VCaP (cell line): ENCODE measurements around the gene ECHS1.

ENCODE experiments used
- H3K27ac ChIP-seq: fragments of 450-650 bp; 2 replicates; pipeline ENCODE4 v1.5.1; 2017
- CTCF ChIP-seq: fragments of 450-650 bp; conservative IDR thresholded peaks from 2 replicates; pipeline ENCODE4 v1.5.1; 2017; ENCODE audit warnings: mild to moderate bottlenecking, moderate library complexity

The ECHS1 gene

GRCh38 chr10:133353988-133354605, 19.1 kb downstream of the ECHS1 start:
- no peak overlapping the region for H3K27ac ChIP-seq
- no peak for TF ChIP-seq CTCF

- TF ChIP-seq CTCF: no peak
- H3K27ac ChIP-seq: no peak overlapping the region
Measured at GRCh38 chr10:133353202-133353959, 19.8 kb downstream of the ECHS1 start.

GRCh38 chr10:133351408-133352318, 21.5 kb downstream of the ECHS1 start:
- no peak for TF ChIP-seq CTCF
- no peak overlapping the region for H3K27ac ChIP-seq

GRCh38 chr10:133350950-133351329, 22.2 kb downstream of the ECHS1 start:
- H3K27ac ChIP-seq: no peak overlapping the region
- TF ChIP-seq CTCF: no peak

GRCh38 chr10:133350283-133350949, 22.7 kb downstream of the ECHS1 start:
- TF ChIP-seq CTCF: no peak
- H3K27ac ChIP-seq: no peak overlapping the region

- H3K27ac ChIP-seq: no peak overlapping the region
- no peak for TF ChIP-seq CTCF
Measured at GRCh38 chr10:133349577-133350011, 23.6 kb downstream of the ECHS1 start.
